GM12878 (cell line): ENCODE measurements around the gene CLEC16A. TPM values are rescaled to one million over a fixed set of nuclear protein-coding genes. Genes with fewer than 3 reads are reported as not detected.

Experiments
- BHLHE40 ChIP-seq, 2 experiments: fragments of 450-650 bp in 1 of 2; IDR thresholded peaks; 2 replicates each; pipeline ENCODE4 v1.6.1; 2011 to 2017; ENCODE audit warnings: low read depth in 2 of 2, borderline replicate concordance in 1 of 2, improper control_type of control experiment in 1 of 2, low read length in 1 of 2, mild to moderate bottlenecking in 1 of 2
- CBFB ChIP-seq: IDR thresholded peaks from 2 replicates; pipeline ENCODE4 v1.6.1; 2016; ENCODE audit warnings: antibody characterized with exemption, low read depth
- CBX5 ChIP-seq: sonication (generic); IDR thresholded peaks from 2 replicates; pipeline ENCODE4 v1.6.1; 2016; ENCODE audit warnings: low read depth, moderate library complexity, mild to moderate bottlenecking, inconsistent platforms
- DPF2 ChIP-seq: fragments of 450-650 bp; IDR thresholded peaks from 2 replicates; pipeline ENCODE4 v1.6.1; 2017; ENCODE audit warnings: mild to moderate bottlenecking
- LARP7 ChIP-seq: fragments of 450-650 bp; IDR thresholded peaks from 2 replicates; pipeline ENCODE4 v1.6.1; 2017; ENCODE audit warnings: mild to moderate bottlenecking
- MTA2 ChIP-seq: fragments of 450-650 bp; IDR thresholded peaks from 2 replicates; pipeline ENCODE4 v1.6.1; 2016; ENCODE audit warnings: low read depth, mild to moderate bottlenecking, moderate library complexity
- RAD21 ChIP-seq: IDR thresholded peaks from 2 replicates; pipeline ENCODE4 v1.6.1; 2011; ENCODE audit warnings: mild to moderate bottlenecking, low read depth, low read length, moderate library complexity; ENCODE audit not compliant: insufficient read depth
- SMARCA5 ChIP-seq: fragments of 450-650 bp; IDR thresholded peaks from 2 replicates; pipeline ENCODE4 v1.6.1; 2017; ENCODE audit warnings: mild to moderate bottlenecking
- SMC3 ChIP-seq: IDR thresholded peaks from 2 replicates; pipeline ENCODE4 v1.6.1; 2011; ENCODE audit warnings: low read length, improper control_type of control experiment, borderline replicate concordance
- STAT3 ChIP-seq: IDR thresholded peaks from 2 replicates; pipeline ENCODE4 v1.6.1; 2011; ENCODE audit warnings: low read depth, low read length, improper control_type of control experiment
- TARDBP ChIP-seq: IDR thresholded peaks from 2 replicates; pipeline ENCODE4 v1.6.1; 2016; ENCODE audit warnings: borderline replicate concordance
- ZBED1 ChIP-seq: IDR thresholded peaks from 2 replicates; pipeline ENCODE4 v1.6.1; 2016; ENCODE audit warnings: borderline replicate concordance
- ZBTB4 ChIP-seq: fragments of 450-650 bp; formaldehyde crosslinking; IDR thresholded peaks from 2 replicates; pipeline ENCODE4 v1.4.0; 2022; ENCODE audit warnings: mild to moderate bottlenecking, moderate library complexity
- polyA plus RNA-seq, 11 experiments: library from polyadenylated mRNA; depleted of rRNA in 4 of 11; unstranded in 6 of 11; stranded (reverse) in 5 of 11; fragments of >200 nt; fragmentation: Nextera tagmentation in 4 of 11; fragmentation: Illumina TruSeq in 1 of 11; extraction: Ambion mirVana in 4 of 11; extraction: Trizol in 1 of 11; gene quantifications; 1 replicate in 1 of 11; 2 replicates in 10 of 11; pipeline versions ENCODE4 v1.2.1 to v1.2.3, GENCODE V29; 2011 to 2016; ENCODE audit warnings: inconsistent platforms in 2 of 11, missing spikeins in 2 of 11, low read depth in 1 of 11
- total RNA-seq, 4 experiments: library from RNA; depleted of rRNA in 3 of 4; stranded (reverse); fragments of >200 nt in 3 of 4; fragmentation: Illumina TruSeq in 1 of 4; extraction: Trizol in 1 of 4; gene quantifications; 2 replicates each; pipeline versions ENCODE4 v1.2.1 to v1.2.3, GENCODE V29; 2013 to 2021
- TF ChIP-seq, protein P1 (sequence below): IDR thresholded peaks from 2 replicates; pipeline ENCODE4 v1.6.1; 2012; ENCODE audit warnings: mild to moderate bottlenecking, low read depth, low read length
- TF ChIP-seq, protein P2 (sequence below): fragments of 450-650 bp; IDR thresholded peaks from 2 replicates; pipeline ENCODE4 v1.6.1; 2017; ENCODE audit warnings: mild to moderate bottlenecking, moderate library complexity
- TF ChIP-seq, protein P3 (sequence below): IDR thresholded peaks from 2 replicates; pipeline ENCODE4 v1.6.1; 2011; ENCODE audit warnings: mild to moderate bottlenecking, low read depth, low read length, moderate library complexity; ENCODE audit not compliant: insufficient replicate concordance

Gene CLEC16A
- total and polyA plus RNA-seq, 10 of the 15 experiments (the other 5 are each of a cell fraction or from before 2014, with no cell fraction given) = 1.5 to 28.8 (median 19.2) TPM

- TF ChIP-seq ZBTB4 (CRISPR knock-in tag) (0 out of 2 replicates have a peak, but pooled peaks have one; percentile 27), SMC3 (0 out of 2 replicates have a peak, but pooled peaks have one; percentile 21), RAD21 (no peak), STAT3 (no peak), CBFB (no peak), TARDBP (no peak), SMARCA5 (0 out of 2 replicates have a peak, but pooled peaks have one; percentile 69), CBX5 (no peak), BHLHE40 (IDR thresholded peaks at IDR 0.05; ENCODE audit: borderline replicate concordance in 1 of 2, low read depth in 2 of 2, low read length in 1 of 2) (peak; percentile 37 to 45; a peak in 2 of 4 replicates), ZBED1 (no peak), MTA2 (0 out of 2 replicates have a peak, but pooled peaks have one; percentile 43), LARP7 (no peak), DPF2 (peak; percentile 59; the same call in 1 of the 2 replicates)
- TF ChIP-seq, protein P1, sequence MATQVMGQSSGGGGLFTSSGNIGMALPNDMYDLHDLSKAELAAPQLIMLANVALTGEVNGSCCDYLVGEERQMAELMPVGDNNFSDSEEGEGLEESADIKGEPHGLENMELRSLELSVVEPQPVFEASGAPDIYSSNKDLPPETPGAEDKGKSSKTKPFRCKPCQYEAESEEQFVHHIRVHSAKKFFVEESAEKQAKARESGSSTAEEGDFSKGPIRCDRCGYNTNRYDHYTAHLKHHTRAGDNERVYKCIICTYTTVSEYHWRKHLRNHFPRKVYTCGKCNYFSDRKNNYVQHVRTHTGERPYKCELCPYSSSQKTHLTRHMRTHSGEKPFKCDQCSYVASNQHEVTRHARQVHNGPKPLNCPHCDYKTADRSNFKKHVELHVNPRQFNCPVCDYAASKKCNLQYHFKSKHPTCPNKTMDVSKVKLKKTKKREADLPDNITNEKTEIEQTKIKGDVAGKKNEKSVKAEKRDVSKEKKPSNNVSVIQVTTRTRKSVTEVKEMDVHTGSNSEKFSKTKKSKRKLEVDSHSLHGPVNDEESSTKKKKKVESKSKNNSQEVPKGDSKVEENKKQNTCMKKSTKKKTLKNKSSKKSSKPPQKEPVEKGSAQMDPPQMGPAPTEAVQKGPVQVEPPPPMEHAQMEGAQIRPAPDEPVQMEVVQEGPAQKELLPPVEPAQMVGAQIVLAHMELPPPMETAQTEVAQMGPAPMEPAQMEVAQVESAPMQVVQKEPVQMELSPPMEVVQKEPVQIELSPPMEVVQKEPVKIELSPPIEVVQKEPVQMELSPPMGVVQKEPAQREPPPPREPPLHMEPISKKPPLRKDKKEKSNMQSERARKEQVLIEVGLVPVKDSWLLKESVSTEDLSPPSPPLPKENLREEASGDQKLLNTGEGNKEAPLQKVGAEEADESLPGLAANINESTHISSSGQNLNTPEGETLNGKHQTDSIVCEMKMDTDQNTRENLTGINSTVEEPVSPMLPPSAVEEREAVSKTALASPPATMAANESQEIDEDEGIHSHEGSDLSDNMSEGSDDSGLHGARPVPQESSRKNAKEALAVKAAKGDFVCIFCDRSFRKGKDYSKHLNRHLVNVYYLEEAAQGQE = no peak
- TF ChIP-seq, protein P2, sequence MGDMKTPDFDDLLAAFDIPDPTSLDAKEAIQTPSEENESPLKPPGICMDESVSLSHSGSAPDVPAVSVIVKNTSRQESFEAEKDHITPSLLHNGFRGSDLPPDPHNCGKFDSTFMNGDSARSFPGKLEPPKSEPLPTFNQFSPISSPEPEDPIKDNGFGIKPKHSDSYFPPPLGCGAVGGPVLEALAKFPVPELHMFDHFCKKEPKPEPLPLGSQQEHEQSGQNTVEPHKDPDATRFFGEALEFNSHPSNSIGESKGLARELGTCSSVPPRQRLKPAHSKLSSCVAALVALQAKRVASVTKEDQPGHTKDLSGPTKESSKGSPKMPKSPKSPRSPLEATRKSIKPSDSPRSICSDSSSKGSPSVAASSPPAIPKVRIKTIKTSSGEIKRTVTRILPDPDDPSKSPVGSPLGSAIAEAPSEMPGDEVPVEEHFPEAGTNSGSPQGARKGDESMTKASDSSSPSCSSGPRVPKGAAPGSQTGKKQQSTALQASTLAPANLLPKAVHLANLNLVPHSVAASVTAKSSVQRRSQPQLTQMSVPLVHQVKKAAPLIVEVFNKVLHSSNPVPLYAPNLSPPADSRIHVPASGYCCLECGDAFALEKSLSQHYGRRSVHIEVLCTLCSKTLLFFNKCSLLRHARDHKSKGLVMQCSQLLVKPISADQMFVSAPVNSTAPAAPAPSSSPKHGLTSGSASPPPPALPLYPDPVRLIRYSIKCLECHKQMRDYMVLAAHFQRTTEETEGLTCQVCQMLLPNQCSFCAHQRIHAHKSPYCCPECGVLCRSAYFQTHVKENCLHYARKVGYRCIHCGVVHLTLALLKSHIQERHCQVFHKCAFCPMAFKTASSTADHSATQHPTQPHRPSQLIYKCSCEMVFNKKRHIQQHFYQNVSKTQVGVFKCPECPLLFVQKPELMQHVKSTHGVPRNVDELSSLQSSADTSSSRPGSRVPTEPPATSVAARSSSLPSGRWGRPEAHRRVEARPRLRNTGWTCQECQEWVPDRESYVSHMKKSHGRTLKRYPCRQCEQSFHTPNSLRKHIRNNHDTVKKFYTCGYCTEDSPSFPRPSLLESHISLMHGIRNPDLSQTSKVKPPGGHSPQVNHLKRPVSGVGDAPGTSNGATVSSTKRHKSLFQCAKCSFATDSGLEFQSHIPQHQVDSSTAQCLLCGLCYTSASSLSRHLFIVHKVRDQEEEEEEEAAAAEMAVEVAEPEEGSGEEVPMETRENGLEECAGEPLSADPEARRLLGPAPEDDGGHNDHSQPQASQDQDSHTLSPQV = peak; percentile 80; the same call in 1 of the 2 replicates
- TF ChIP-seq, protein P3, sequence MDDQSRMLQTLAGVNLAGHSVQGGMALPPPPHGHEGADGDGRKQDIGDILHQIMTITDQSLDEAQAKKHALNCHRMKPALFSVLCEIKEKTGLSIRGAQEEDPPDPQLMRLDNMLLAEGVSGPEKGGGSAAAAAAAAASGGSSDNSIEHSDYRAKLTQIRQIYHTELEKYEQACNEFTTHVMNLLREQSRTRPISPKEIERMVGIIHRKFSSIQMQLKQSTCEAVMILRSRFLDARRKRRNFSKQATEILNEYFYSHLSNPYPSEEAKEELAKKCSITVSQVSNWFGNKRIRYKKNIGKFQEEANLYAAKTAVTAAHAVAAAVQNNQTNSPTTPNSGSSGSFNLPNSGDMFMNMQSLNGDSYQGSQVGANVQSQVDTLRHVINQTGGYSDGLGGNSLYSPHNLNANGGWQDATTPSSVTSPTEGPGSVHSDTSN = no peak
Observed at GRCh38 chr16:11094075-11094856, 149.9 kb downstream of the CLEC16A start (continued).
